WERI-Rb-1 (cell line): ENCODE results near the gene CCNL2.

Experiments used
- DNase-seq: peaks from one replicate; pipeline ENCODE4 v3.0.0-alpha.2; 2020
- H3K27ac ChIP-seq: fragments of 250-450 bp; sonication (Bioruptor Pico); 2 replicates; pipeline ENCODE4 v1.5.1; 2020; ENCODE audit warnings: mild to moderate bottlenecking, moderate library complexity
- H3K27me3 ChIP-seq: fragments of 250-450 bp; sonication (Bioruptor Pico); 2 replicates; pipeline ENCODE4 v1.5.1; 2021; ENCODE audit warnings: mild to moderate bottlenecking, low read depth, moderate library complexity; ENCODE audit not compliant: insufficient read depth, severe bottlenecking
- H3K36me3 ChIP-seq: fragments of 250-450 bp; sonication (Bioruptor Pico); 2 replicates; pipeline ENCODE4 v1.5.1; 2020; ENCODE audit warnings: mild to moderate bottlenecking, moderate library complexity
- H3K4me3 ChIP-seq: 2 replicates; pipeline ENCODE4 v1.5.1; 2011; ENCODE audit warnings: low read depth, mild to moderate bottlenecking, control low read depth, low read length
- H3K9me3 ChIP-seq: fragments of 250-450 bp; sonication (Bioruptor Pico); 2 replicates; pipeline ENCODE4 v1.5.1; 2021; ENCODE audit warnings: mild to moderate bottlenecking, moderate library complexity; ENCODE audit not compliant: severe bottlenecking
- TF ChIP-seq, protein P1 (sequence below): IDR thresholded peaks from 2 replicates; pipeline ENCODE4 v1.5.1; 2011; ENCODE audit warnings: low read depth, mild to moderate bottlenecking, control low read depth, inconsistent platforms, low read length

The CCNL2 gene

DNA sequence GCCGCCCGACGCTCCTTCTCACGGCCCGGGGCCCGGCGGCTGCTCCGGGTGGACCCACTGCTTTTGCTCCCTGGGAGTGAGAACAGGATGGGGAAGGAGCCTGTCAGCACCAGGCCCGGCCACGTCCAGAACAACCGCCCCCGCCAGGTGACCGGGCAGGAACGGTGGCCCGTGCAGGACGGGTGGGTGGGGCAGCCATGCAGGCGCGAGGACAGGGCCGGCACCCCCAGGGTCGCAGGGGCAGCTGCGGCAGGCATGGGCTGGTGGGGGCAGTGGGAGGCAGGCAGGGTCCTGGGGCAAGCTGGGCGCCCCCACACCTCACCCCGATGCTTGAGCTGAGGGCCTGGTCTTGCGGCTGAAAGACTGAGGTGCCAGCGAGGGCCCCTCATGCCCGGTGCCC, 62.7 kb downstream of the CCNL2 start:
- H3K36me3 ChIP-seq = peaks cover 46% of the 10 kb centered on the region
- no peaks in the 10 kb centered on the region for H3K9me3 ChIP-seq
- TF ChIP-seq, protein P1, sequence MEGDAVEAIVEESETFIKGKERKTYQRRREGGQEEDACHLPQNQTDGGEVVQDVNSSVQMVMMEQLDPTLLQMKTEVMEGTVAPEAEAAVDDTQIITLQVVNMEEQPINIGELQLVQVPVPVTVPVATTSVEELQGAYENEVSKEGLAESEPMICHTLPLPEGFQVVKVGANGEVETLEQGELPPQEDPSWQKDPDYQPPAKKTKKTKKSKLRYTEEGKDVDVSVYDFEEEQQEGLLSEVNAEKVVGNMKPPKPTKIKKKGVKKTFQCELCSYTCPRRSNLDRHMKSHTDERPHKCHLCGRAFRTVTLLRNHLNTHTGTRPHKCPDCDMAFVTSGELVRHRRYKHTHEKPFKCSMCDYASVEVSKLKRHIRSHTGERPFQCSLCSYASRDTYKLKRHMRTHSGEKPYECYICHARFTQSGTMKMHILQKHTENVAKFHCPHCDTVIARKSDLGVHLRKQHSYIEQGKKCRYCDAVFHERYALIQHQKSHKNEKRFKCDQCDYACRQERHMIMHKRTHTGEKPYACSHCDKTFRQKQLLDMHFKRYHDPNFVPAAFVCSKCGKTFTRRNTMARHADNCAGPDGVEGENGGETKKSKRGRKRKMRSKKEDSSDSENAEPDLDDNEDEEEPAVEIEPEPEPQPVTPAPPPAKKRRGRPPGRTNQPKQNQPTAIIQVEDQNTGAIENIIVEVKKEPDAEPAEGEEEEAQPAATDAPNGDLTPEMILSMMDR = no peak
- H3K27me3 ChIP-seq = no peaks in the 10 kb centered on the region
- H3K4me3 ChIP-seq = no peak overlapping the region
- no peak for DNase-seq
- no peak overlapping the region for H3K27ac ChIP-seq

DNA sequence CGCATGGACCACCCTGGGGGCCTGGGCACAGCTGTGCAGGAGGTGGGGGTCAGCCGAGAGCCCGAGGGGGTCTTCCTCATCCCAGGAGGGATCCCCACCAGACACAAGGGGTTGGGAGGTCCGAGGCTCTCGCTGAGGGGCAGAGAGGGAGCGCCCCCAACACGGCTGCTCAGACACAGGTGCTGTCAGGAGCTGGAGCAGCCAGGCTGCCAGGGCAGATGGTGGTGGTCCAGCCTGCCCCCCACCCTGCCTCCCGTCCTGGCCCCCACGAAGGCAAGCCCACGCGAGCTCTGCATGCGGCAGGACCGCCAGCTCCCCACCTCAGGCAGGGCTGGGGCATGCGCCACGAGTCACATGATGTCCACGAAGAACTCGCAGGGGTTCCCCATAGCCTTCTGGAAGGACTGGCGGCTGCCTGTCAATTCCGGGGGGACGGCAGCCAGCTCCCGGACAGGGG, 63.3 kb downstream of the CCNL2 start:
- Histone ChIP-seq H3K4me3 (no peak overlapping the region), H3K9me3 (no peaks in the 10 kb centered on the region), H3K27me3 (no peaks in the 10 kb centered on the region), H3K27ac (no peak overlapping the region), H3K36me3 (peaks cover 40% of the 10 kb centered on the region)
- TF ChIP-seq, protein P1 = no peak
- DNase-seq = no peak
